HepG2 (cell line): ENCODE measurements around the gene RANBP3L.

Experiments
- BRD4 ChIP-seq: sonication (generic); formaldehyde crosslinking; IDR thresholded peaks from 2 replicates; pipeline ENCODE4 v1.4.0; 2020; ENCODE audit warnings: missing genetic modification reagents
- IKZF1 ChIP-seq: fragments of 450-650 bp; IDR thresholded peaks from 2 replicates; pipeline ENCODE4 v1.7.1; 2016
- NAIF1 ChIP-seq: sonication (generic); formaldehyde crosslinking; IDR thresholded peaks from 2 replicates; pipeline ENCODE4 v1.5.0; 2020; ENCODE audit warnings: mild to moderate bottlenecking, missing genetic modification reagents, borderline replicate concordance
- SETDB1 ChIP-seq: sonication (generic); formaldehyde crosslinking; IDR thresholded peaks from 2 replicates; pipeline ENCODE4 v1.5.1; 2020; ENCODE audit warnings: missing genetic modification reagents, mild to moderate bottlenecking, borderline replicate concordance

DNA sequence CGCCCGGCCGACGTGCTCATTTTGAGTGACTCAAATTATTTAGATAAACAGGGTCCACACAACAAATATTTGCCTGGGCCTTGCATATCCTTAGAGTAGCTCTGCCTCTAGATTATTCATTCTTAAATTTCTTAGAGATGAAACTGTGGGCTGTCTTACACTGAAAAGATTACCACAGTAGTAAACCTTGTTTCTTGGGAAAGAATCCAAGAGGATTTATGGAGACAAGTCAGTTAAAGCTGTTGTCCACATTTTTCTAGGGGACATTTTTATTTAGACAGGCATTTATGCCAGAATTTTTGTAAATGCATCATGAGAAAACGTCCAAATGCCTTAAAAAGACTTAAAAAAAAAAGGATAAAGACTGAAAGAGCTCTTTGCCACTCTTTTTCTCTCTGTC, 32.6 kb upstream of the RANBP3L start:
- no peak for TF ChIP-seq IKZF1
- no peak for TF ChIP-seq BRD4 (CRISPR knock-in tag)
- no peak for TF ChIP-seq NAIF1 (CRISPR knock-in tag)
- TF ChIP-seq SETDB1 (CRISPR knock-in tag), result no peak
